ENCODE data around the gene TIAM1.
"Not testable (repeated sequence)": the region's sequence is repeated elsewhere in the genome, so short reads cannot be mapped to it uniquely, and the experiment has no call there.

TIAM1 gene

GRCh38 chr21:31251686-31252085, 92.4 kb downstream of the TIAM1 start:
- DNase-seq: no peak

GRCh38 chr21:31248598-31248997, 95.5 kb downstream of the TIAM1 start:
- no peak for DNase-seq

- DNase-seq: no peak
Observed at GRCh38 chr21:31243611-31244010, 100.5 kb downstream of the TIAM1 start.

- no peak for DNase-seq
Observed at GRCh38 chr21:31236528-31236927, 107.5 kb downstream of the TIAM1 start.

GRCh38 chr21:31235671-31236450, 108.2 kb downstream of the TIAM1 start:
- no peak for DNase-seq

GRCh38 chr21:31234936-31235335, 109.1 kb downstream of the TIAM1 start:
- peak; percentile 23 for DNase-seq

- DNase-seq: peak; percentile 22
Observed at GRCh38 chr21:31233711-31234110, 110.3 kb downstream of the TIAM1 start.

- DNase-seq: no peak
Observed at GRCh38 chr21:31232344-31232743, 111.7 kb downstream of the TIAM1 start.

GRCh38 chr21:31230937-31231336, 113.1 kb downstream of the TIAM1 start:
- DNase-seq: no peak

GRCh38 chr21:31228723-31229122, 115.3 kb downstream of the TIAM1 start:
- DNase-seq: not testable (repeated sequence)

- no peak for DNase-seq
Observed at GRCh38 chr21:31225713-31226112, 118.3 kb downstream of the TIAM1 start.

GRCh38 chr21:31222142-31222541, 121.9 kb downstream of the TIAM1 start:
- no peak for DNase-seq

- no peak for DNase-seq
Observed at GRCh38 chr21:31221043-31221442, 123.0 kb downstream of the TIAM1 start.

- no peak for DNase-seq
Observed at GRCh38 chr21:31220575-31220974, 123.5 kb downstream of the TIAM1 start.

- DNase-seq: peak; percentile 42
Observed at GRCh38 chr21:31218830-31219608, 125.0 kb downstream of the TIAM1 start.

- no peak for DNase-seq
Observed at GRCh38 chr21:31216206-31216605, 127.9 kb downstream of the TIAM1 start.

GRCh38 chr21:31213787-31214186, 130.3 kb downstream of the TIAM1 start:
- no peak for DNase-seq

- no peak for DNase-seq
Observed at GRCh38 chr21:31211836-31212235, 132.2 kb downstream of the TIAM1 start.

- DNase-seq: no peak
Observed at GRCh38 chr21:31205412-31205811, 138.6 kb downstream of the TIAM1 start.

GRCh38 chr21:31204801-31205200, 139.3 kb downstream of the TIAM1 start:
- DNase-seq: peak; percentile 95

- DNase-seq: no peak
Observed at GRCh38 chr21:31203431-31204054, 140.5 kb downstream of the TIAM1 start.

- no peak for DNase-seq
Observed at GRCh38 chr21:31201548-31201947, 142.5 kb downstream of the TIAM1 start.

GRCh38 chr21:31201144-31201543, 142.9 kb downstream of the TIAM1 start:
- no peak for DNase-seq

- DNase-seq: peak; percentile 74
Observed at GRCh38 chr21:31198575-31198974, 145.5 kb downstream of the TIAM1 start.

Data from NCI-H2171 treated with DMSO at 0.1 percent for 48 hours (cell line).